Endothelial cell of umbilical vein (primary cell): ENCODE results near the gene ZNF490.

Experiments
- CTCF ChIP-seq, 2 donors: IDR thresholded peaks; 1 replicate in 1 of 2; 2 replicates in 1 of 2; pipeline ENCODE4 v1.5.1; 2011; ENCODE audit warnings: low read length in 2 of 2, mild to moderate bottlenecking in 2 of 2, moderate library complexity in 2 of 2, control low read depth in 1 of 2, inconsistent platforms in 1 of 2, low read depth in 1 of 2; ENCODE audit not compliant: insufficient read depth in 1 of 2; ENCODE audit errors: extremely low read depth in 1 of 2
- EZH2 ChIP-seq: IDR thresholded peaks from 2 replicates; pipeline ENCODE4 v1.6.1; 2012; ENCODE audit warnings: borderline replicate concordance, low read depth, mild to moderate bottlenecking, moderate library complexity, low read length, inconsistent platforms; ENCODE audit not compliant: severe bottlenecking
- POLR2A ChIP-seq: IDR thresholded peaks from 2 replicates; pipeline ENCODE4 v1.6.1; 2012; ENCODE audit warnings: low read depth, mild to moderate bottlenecking, control low read depth, low read length
- POLR2AphosphoS5 ChIP-seq: IDR thresholded peaks from 2 replicates; pipeline ENCODE4 v1.6.1; 2012; ENCODE audit warnings: low read depth, mild to moderate bottlenecking, control low read depth, low read length, moderate library complexity; ENCODE audit not compliant: insufficient read depth

- TF ChIP-seq CTCF (IDR thresholded peaks at IDR 0.05; ENCODE audit: extremely low read depth in 1 of 2, insufficient read depth in 1 of 2, low read depth in 1 of 2, low read length in 2 of 2) (no peak), POLR2AphosphoS5 (no peak), EZH2 (no peak), POLR2A (no peak)
Observed at GRCh38 chr19:12574036-12574435, 36.6 kb downstream of the ZNF490 start.
